HFF-Myc (cell line): ENCODE results near the gene SEC31A.

ENCODE experiments used
- DNase-seq: peaks from one replicate; pipeline ENCODE4 v3.0.0-alpha.2; 2011; ENCODE audit warnings: low read depth; ENCODE audit errors: extremely low read depth
- H3K4me3 ChIP-seq: replicated peaks from 2 replicates; pipeline ENCODE4 v1.5.1; 2011; ENCODE audit warnings: low read depth, mild to moderate bottlenecking, control low read depth, low read length
- TF ChIP-seq, protein P1 (sequence below): IDR thresholded peaks from 2 replicates; pipeline ENCODE4 v1.5.1; 2012; ENCODE audit warnings: mild to moderate bottlenecking, low read depth, low read length, control low read depth; ENCODE audit errors: missing control alignments

The SEC31A gene

DNA sequence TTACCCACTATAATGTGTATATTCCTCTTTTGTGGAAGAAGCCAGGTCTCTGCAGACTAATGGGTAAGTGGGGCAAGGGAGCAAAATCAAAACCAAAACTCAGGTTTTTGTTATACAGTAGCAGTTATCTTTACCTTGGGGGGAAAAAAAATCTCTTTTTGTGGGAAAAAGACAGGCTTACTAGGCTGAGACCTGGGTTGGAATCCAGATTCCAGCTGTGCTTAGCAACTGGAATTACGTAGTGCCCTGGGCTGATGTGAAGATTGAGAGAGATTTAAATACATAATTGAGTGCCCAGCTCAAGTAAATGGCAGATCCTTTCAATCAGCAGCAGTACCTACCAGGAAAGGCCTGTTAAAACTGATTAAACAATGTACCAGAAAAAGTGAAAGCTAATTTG lies 76.9 kb downstream of the SEC31A start:
- DNase-seq, result no peak
- H3K4me3 ChIP-seq, result no peak overlapping the region
- TF ChIP-seq, protein P1, sequence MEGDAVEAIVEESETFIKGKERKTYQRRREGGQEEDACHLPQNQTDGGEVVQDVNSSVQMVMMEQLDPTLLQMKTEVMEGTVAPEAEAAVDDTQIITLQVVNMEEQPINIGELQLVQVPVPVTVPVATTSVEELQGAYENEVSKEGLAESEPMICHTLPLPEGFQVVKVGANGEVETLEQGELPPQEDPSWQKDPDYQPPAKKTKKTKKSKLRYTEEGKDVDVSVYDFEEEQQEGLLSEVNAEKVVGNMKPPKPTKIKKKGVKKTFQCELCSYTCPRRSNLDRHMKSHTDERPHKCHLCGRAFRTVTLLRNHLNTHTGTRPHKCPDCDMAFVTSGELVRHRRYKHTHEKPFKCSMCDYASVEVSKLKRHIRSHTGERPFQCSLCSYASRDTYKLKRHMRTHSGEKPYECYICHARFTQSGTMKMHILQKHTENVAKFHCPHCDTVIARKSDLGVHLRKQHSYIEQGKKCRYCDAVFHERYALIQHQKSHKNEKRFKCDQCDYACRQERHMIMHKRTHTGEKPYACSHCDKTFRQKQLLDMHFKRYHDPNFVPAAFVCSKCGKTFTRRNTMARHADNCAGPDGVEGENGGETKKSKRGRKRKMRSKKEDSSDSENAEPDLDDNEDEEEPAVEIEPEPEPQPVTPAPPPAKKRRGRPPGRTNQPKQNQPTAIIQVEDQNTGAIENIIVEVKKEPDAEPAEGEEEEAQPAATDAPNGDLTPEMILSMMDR, result no peak

DNA sequence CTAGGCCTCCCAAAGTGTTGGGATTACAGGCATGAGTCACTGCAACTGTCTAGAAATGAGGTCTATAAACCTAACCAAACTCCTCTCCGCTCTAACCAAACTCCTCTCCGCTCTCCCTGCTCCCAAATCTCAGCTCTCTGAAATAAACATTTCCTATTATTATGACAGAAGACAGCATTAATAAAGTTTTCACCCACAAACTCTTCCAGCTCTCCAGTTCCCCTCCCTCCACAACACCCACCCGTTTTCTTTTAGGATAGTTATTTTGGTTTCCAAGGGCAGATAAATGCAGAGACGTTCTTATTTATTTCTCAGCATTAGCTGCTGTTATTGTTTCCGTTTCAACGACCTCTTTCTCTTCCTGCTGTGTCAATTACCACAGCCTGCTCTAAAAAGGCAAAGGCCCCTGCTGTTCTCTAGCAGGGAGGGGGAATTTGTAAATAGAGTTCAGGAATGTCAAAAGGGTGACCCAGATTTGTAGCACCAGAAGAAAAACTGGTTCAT lies 79.1 kb downstream of the SEC31A start:
- DNase-seq, result no peak
- TF ChIP-seq, protein P1, result no peak
- no peak overlapping the region for H3K4me3 ChIP-seq

DNA sequence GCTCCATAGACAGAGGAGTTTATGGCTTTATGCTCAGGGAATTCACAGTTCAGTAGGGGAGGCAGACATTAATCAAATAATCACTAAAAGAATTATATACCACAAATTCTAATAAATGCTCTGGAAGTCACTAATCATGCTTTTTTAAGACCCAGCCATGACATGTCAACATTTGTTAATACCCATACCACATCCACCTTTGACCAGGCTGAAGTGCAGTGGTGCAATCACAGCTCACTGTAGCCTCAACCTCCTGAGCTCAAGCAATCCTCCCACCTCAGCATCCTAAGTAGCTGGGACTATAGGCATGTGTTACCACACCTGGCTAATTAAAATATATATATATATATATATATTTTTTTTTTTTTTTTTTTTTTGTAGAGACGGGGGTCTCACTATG lies 79.6 kb downstream of the SEC31A start:
- no peak overlapping the region for H3K4me3 ChIP-seq
- TF ChIP-seq, protein P1, result no peak
- no peak for DNase-seq

DNA sequence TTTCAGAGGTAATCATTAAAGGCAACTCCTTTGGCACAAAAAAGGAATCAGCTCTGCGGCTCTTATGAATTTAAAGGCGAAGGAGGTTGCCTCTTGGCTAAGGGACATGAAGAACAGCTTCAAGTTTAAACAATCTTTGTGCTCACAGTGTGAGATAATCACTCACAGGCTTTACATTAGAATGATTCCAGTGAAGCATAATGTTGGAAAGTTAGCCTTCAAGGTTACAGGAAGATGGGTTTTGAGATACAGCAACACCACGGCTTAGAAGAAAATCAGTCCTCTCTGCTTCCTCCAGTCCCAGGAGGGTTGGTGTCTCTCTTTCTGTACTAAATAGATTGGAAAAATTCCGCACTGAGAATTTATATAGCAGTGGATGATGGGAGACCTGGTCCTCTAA lies 80.8 kb downstream of the SEC31A start:
- no peak for DNase-seq
- no peak overlapping the region for H3K4me3 ChIP-seq
- TF ChIP-seq, protein P1, result no peak

DNA sequence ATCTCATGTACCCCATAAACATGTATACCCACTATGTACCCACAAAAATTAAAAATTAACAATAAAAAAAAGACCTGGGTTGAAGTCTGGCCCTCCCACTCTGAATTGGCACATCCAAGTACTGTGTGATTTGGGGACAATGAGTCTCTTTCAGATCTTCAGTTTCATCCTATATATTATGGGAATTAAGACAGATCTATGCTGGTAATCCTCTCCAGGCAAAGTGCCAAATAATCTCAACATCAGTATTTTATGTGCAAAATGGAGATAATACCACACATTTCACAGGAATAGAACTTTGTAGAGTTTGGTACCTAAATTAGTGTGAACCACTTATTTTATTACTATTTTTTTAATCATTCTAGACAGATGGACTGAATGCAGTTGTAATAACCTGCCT lies 81.3 kb downstream of the SEC31A start:
- TF ChIP-seq, protein P1, result no peak
- no peak for DNase-seq
- no peak overlapping the region for H3K4me3 ChIP-seq

DNA sequence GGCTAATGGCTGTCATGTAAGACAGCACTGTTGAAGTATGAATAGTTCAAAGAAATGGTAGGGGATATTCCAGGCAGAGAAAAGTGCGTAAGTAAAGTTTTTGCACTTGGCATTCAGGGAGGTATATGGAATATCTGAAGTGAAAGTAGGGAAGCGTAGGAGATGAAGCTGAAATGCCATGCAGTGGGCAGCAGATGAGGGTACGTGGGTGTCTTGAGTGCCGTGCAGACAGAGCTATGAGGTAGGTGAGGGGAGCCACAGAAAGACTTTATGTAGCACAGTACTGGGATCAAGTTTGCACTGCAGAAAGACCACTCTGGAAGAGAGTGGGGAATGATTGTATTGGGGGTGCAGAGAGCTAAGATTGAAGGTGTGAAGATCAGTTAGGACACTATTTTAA lies 87.2 kb downstream of the SEC31A start:
- TF ChIP-seq, protein P1, result no peak
- H3K4me3 ChIP-seq, result no peak overlapping the region
- no peak for DNase-seq

DNA sequence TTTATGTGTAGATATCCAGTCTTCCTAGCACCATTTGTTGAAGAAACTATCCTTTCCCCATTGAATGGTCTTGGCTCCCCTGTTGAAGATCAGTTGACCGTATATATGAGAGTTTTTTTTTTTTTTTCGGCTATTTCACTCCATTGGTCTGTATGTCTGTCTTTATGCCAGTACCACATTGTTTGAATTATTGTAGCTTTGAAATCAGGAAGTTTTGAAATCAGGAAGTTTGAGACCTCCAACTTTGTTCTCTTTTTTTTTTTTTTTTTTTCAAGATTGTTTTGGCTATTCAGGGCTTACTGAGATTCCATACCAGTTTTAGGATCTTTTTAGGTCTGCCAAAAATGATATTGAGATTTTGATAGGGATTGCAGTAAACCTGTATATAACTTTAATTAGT lies 88.0 kb downstream of the SEC31A start:
- no peak overlapping the region for H3K4me3 ChIP-seq
- TF ChIP-seq, protein P1, result no peak
- no peak for DNase-seq
